ENCODE measurements around the gene COL1A2. TPM values are rescaled to one million over a fixed set of nuclear protein-coding genes. Genes with fewer than 3 reads are reported as not detected.

Gene COL1A2
- total RNA-seq, 1 experiment from 2014 or later: 42.1 TPM

- Mint-ChIP-seq H3K4me1 (no peaks in the 10 kb centered on the region), H3K4me3 (no peak overlapping the region), H3K27me3 (ENCODE audit: low read depth) (no peaks in the 10 kb centered on the region), H3K9me3 (no peaks in the 10 kb centered on the region), H3K27ac (no peak overlapping the region), H3K36me3 (ENCODE audit: insufficient read depth in 1 of 3, low read depth in 3 of 3) (no peaks in the 10 kb centered on the region)
- no CpG with 5 or more reads among the region's 2 CpGs for WGBS (ENCODE audit: extremely low coverage, insufficient read length, low lambda C conversion rate)
- no peak overlapping the region for H3K56ac ChIP-seq (ENCODE audit: insufficient read length, low read depth, low read length)
- no peaks in the 10 kb centered on the region for H3K79me1 ChIP-seq (ENCODE audit: insufficient read depth, low read depth, low read length, poor library complexity, severe bottlenecking)
- no peak overlapping the region for H4K8ac ChIP-seq (replicated peaks; ENCODE audit: insufficient read length, low read depth, low read length)
- no peak overlapping the region for H2AK5ac ChIP-seq (ENCODE audit: insufficient read length, low read length)
- no peaks in the 10 kb centered on the region for H3K4me1 ChIP-seq (ENCODE audit: insufficient read depth, low read length)
- no peak overlapping the region for H2BK12ac ChIP-seq (ENCODE audit: insufficient read length, low read depth, low read length)
- no peak overlapping the region for H3K18ac ChIP-seq (ENCODE audit: insufficient read length, low read depth, low read length)
- no peak overlapping the region for H4K91ac ChIP-seq (ENCODE audit: insufficient read length, low read depth, low read length)
- H3K4me2 ChIP-seq (ENCODE audit: insufficient read depth, insufficient read length, low read length): no peak overlapping the region
- no peaks in the 10 kb centered on the region for H3K9me3 ChIP-seq (ENCODE audit: control insufficient read depth, low read depth, low read length)
- no peaks in the 10 kb centered on the region for H3K27me3 ChIP-seq (ENCODE audit: insufficient read depth, low read length)
- no peak overlapping the region for H4K5ac ChIP-seq (ENCODE audit: insufficient read length, low read depth, low read length)
- H3K23ac ChIP-seq (ENCODE audit: insufficient read length, low read depth, low read length): no peak overlapping the region
- no peak overlapping the region for H2AFZ ChIP-seq (ENCODE audit: low read length)
- H2BK5ac ChIP-seq (ENCODE audit: insufficient read length, low read length): no peak overlapping the region
- no peak overlapping the region for H3K4ac ChIP-seq (ENCODE audit: low read depth, low read length)
- H2BK15ac ChIP-seq (ENCODE audit: low read depth, low read length): no peak overlapping the region
- no peak overlapping the region for H3K14ac ChIP-seq (ENCODE audit: insufficient read depth, low read length)
- DNase-seq: no peak
- no peak overlapping the region for H3K9ac ChIP-seq (ENCODE audit: extremely low read depth, insufficient read length, low read length)
- no peak for TF ChIP-seq CTCF (conservative IDR thresholded peaks at IDR 0.05)
- no peaks in the 10 kb centered on the region for H3K23me2 ChIP-seq (ENCODE audit: insufficient read length, low read depth, low read length, poor library complexity, severe bottlenecking)
- H2BK120ac ChIP-seq (ENCODE audit: low read depth, low read length, poor library complexity, severe bottlenecking): no peak overlapping the region
- no peak overlapping the region for H3T11ph ChIP-seq (ENCODE audit: low read length)
- no peaks in the 10 kb centered on the region for H4K20me1 ChIP-seq (ENCODE audit: control insufficient read depth, insufficient read depth, insufficient read length)
- H2BK20ac ChIP-seq (ENCODE audit: low read depth, low read length, poor library complexity, severe bottlenecking): no peak overlapping the region
- H3K79me2 ChIP-seq (ENCODE audit: insufficient read depth, low read length): no peaks in the 10 kb centered on the region
- no peak overlapping the region for H3K27ac ChIP-seq (ENCODE audit: insufficient read length, low read depth, low read length)
These were observed 59.2 kb downstream of the COL1A2 start for GRCh38 chr7:94453898-94454297.

All from H9 (cell line).